Hepatocyte (in vitro differentiated cells): ENCODE data around the gene ENOX1. TPM values are rescaled to one million over a fixed set of nuclear protein-coding genes. Genes with fewer than 3 reads are reported as not detected.

Source experiments
- DNase-seq: peaks from one replicate; pipeline ENCODE4 v3.0.0-alpha.2; 2016; ENCODE audit warnings: low spot score
- H2AFZ ChIP-seq: fragments of 200-600 bp; sonication (generic); 2 replicates; pipeline ENCODE4 v1.6.0; 2016; ENCODE audit warnings: antibody characterized with exemption, mild to moderate bottlenecking
- H3K27ac ChIP-seq: fragments of 200-600 bp; sonication (generic); 2 replicates; pipeline ENCODE4 v1.5.1; 2016; ENCODE audit warnings: mild to moderate bottlenecking
- H3K27me3 ChIP-seq: fragments of 200-600 bp; sonication (generic); 2 replicates; pipeline ENCODE4 v1.6.1; 2016
- H3K36me3 ChIP-seq: fragments of 200-600 bp; sonication (generic); replicated peaks from 2 replicates; pipeline ENCODE4 v1.5.1; 2016; ENCODE audit warnings: low read depth; ENCODE audit not compliant: insufficient read depth
- H3K4me1 ChIP-seq: fragments of 200-600 bp; sonication (generic); 2 replicates; pipeline ENCODE4 v1.5.1; 2016; ENCODE audit warnings: mild to moderate bottlenecking, moderate library complexity; ENCODE audit not compliant: insufficient read depth
- H3K4me2 ChIP-seq: fragments of 200-600 bp; sonication (generic); 2 replicates; pipeline ENCODE4 v1.6.0; 2016
- H3K4me3 ChIP-seq: fragments of 200-600 bp; sonication (generic); 2 replicates; pipeline ENCODE4 v1.5.1; 2016; ENCODE audit warnings: mild to moderate bottlenecking
- H3K79me2 ChIP-seq: fragments of 200-600 bp; sonication (generic); 2 replicates; pipeline ENCODE4 v1.6.0; 2017; ENCODE audit warnings: mild to moderate bottlenecking
- H3K9me2 ChIP-seq: fragments of 200-600 bp; sonication (generic); replicated peaks from 2 replicates; pipeline ENCODE4 v1.6.0; 2017; ENCODE audit warnings: mild to moderate bottlenecking; ENCODE audit not compliant: insufficient read depth
- H3K9me3 ChIP-seq: fragments of 200-600 bp; sonication (generic); 2 replicates; pipeline ENCODE4 v1.5.1; 2016; ENCODE audit warnings: low read depth, mild to moderate bottlenecking
- H4K20me1 ChIP-seq: fragments of 200-600 bp; sonication (generic); 2 replicates; pipeline ENCODE4 v1.6.0; 2016; ENCODE audit warnings: mild to moderate bottlenecking; ENCODE audit not compliant: insufficient read depth, poor library complexity, severe bottlenecking
- EZH2 ChIP-seq: fragments of 200-600 bp; sonication (generic); IDR thresholded peaks from 2 replicates; pipeline ENCODE4 v1.6.1; 2016; ENCODE audit warnings: antibody characterized with exemption, mild to moderate bottlenecking, borderline replicate concordance
- EZH2phosphoT487 ChIP-seq: fragments of 200-600 bp; sonication (generic); IDR thresholded peaks from one replicate; pipeline ENCODE4 v1.6.1; 2018; ENCODE audit warnings: antibody characterized with exemption, mild to moderate bottlenecking, low read depth, moderate library complexity; ENCODE audit not compliant: unreplicated experiment, severe bottlenecking
- WGBS: methylation state at CpG from one replicate; pipeline ENCODE4 v1.1.6; 2016; ENCODE audit warnings: low lambda C conversion rate; ENCODE audit errors: missing lambda C conversion rate; 5-methylcytosine and 5-hydroxymethylcytosine counted together
- polyA plus RNA-seq: library from polyadenylated mRNA; unstranded; fragments of >200 nt; fragmentation: Nextera tagmentation; extraction: Ambion mirVana; gene quantifications from 2 replicates; pipeline ENCODE4 v1.2.1, GENCODE V29; 2016
- total RNA-seq: library from RNA; depleted of rRNA; stranded (reverse); fragments of >200 nt; gene quantifications from 2 replicates; pipeline ENCODE4 v1.2.3, GENCODE V29; 2014
- TF ChIP-seq, protein P1 (sequence below): fragments of 200-600 bp; sonication (generic); IDR thresholded peaks from 2 replicates; pipeline ENCODE4 v1.5.1; 2016; ENCODE audit warnings: antibody characterized with exemption, mild to moderate bottlenecking; ENCODE audit not compliant: poor library complexity

Gene ENOX1
- total and polyA plus RNA-seq, 2 experiments from 2014 or later = 2.4 to 4.0 TPM

DNA sequence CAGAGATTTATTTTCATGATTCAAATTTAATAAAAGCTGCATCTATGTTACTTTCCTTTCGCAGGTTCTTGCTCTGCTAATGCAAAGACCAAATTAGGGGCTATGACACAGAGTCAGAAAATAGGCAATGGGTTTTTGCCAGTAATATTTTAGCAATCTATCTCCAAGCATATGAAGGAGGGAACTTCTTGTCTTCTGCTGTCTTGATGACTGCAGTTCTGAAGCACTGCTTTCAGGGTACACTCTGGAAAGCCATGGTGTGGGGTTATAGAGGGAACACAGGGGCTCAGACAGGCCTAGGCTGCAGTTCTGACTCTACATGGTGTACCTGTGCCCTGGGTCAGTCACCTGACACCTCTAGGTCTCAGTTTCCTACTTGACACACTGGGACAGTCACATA, 500.0 kb downstream of the ENOX1 start:
- TF ChIP-seq, protein P1, sequence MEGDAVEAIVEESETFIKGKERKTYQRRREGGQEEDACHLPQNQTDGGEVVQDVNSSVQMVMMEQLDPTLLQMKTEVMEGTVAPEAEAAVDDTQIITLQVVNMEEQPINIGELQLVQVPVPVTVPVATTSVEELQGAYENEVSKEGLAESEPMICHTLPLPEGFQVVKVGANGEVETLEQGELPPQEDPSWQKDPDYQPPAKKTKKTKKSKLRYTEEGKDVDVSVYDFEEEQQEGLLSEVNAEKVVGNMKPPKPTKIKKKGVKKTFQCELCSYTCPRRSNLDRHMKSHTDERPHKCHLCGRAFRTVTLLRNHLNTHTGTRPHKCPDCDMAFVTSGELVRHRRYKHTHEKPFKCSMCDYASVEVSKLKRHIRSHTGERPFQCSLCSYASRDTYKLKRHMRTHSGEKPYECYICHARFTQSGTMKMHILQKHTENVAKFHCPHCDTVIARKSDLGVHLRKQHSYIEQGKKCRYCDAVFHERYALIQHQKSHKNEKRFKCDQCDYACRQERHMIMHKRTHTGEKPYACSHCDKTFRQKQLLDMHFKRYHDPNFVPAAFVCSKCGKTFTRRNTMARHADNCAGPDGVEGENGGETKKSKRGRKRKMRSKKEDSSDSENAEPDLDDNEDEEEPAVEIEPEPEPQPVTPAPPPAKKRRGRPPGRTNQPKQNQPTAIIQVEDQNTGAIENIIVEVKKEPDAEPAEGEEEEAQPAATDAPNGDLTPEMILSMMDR = no peak
- no peak for TF ChIP-seq EZH2
- TF ChIP-seq EZH2phosphoT487 = no peak
- Histone ChIP-seq H3K4me2 (no peak overlapping the region), H3K9me3 (no peaks in the 10 kb centered on the region), H3K9me2 (no peaks in the 10 kb centered on the region), H3K4me3 (no peak overlapping the region), H3K4me1 (no peaks in the 10 kb centered on the region), H2AFZ (no peak overlapping the region), H3K27ac (no peak overlapping the region), H4K20me1 (no peaks in the 10 kb centered on the region), H3K27me3 (no peaks in the 10 kb centered on the region), H3K36me3 (no peaks in the 10 kb centered on the region), H3K79me2 (no peaks in the 10 kb centered on the region)
- no peak for DNase-seq
- WGBS = 100% methylated on average over 1 of the region's 1 CpG

DNA sequence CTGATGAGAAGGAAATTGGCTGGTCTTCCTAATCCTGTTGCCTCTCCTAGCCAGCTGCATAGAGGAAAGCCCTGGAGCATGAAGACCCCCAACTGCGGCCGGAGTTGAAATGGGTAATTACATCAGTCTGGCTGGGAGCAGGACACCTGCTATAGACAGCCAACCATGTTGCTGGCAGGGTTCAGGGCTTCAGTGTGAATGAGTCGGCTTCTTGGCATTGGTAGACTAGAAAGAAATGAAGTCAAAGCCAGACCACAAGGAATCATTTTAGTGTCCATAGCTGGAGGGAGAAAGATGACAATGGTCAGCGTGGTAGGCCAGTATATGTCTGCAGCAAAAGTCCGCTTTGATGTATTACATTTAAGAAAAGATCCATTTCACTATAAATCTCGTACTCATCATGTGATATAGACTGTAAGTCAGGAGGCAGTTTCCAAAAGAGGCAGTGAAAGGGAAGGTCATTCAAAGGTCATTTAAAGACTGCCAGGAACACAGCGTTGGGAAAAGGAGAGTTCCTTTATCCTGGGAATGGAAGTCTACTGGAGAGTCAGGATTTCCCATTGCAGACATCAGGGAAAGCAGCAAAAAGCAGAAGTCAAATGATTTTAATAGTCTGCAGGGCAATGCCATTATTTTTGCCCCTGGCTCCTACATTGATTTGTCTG, 500.7 kb downstream of the ENOX1 start:
- no peaks in the 10 kb centered on the region for H3K27me3 ChIP-seq
- H3K27ac ChIP-seq = no peak overlapping the region
- 72% methylated on average over 7 of the region's 7 CpGs for WGBS
- no peaks in the 10 kb centered on the region for H4K20me1 ChIP-seq
- no peak overlapping the region for H3K4me3 ChIP-seq
- H3K4me2 ChIP-seq = no peak overlapping the region
- H3K79me2 ChIP-seq = no peaks in the 10 kb centered on the region
- no peak for DNase-seq
- no peaks in the 10 kb centered on the region for H3K9me2 ChIP-seq
- no peaks in the 10 kb centered on the region for H3K36me3 ChIP-seq
- no peak for TF ChIP-seq EZH2phosphoT487
- no peak for TF ChIP-seq EZH2
- TF ChIP-seq, protein P1 = no peak
- no peaks in the 10 kb centered on the region for H3K4me1 ChIP-seq
- no peaks in the 10 kb centered on the region for H3K9me3 ChIP-seq
- no peak overlapping the region for H2AFZ ChIP-seq

DNA sequence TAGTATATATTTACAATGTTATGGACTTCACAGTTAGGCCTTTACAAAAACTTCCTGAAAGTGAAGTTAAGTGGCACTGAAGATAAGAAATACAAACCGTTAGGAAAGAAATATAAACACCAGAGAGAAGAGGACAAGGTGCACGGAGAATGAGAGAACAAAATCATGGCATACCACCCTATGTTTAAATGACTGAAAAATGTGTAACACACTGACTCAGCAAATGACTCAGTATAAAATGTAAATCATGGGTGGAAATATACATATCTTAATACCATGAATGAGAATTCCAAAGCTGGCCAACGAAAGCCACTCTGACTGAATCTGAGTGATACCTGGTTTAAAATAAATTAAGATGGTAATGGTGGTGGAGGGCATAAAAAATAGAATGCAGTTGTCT, 502.6 kb downstream of the ENOX1 start:
- Histone ChIP-seq H3K4me2 (no peak overlapping the region), H2AFZ (no peak overlapping the region), H3K4me3 (no peak overlapping the region), H3K4me1 (no peaks in the 10 kb centered on the region), H3K9me2 (no peaks in the 10 kb centered on the region), H3K27me3 (no peaks in the 10 kb centered on the region), H3K79me2 (no peaks in the 10 kb centered on the region), H3K9me3 (no peaks in the 10 kb centered on the region), H3K27ac (no peak overlapping the region), H4K20me1 (no peaks in the 10 kb centered on the region), H3K36me3 (no peaks in the 10 kb centered on the region)
- TF ChIP-seq EZH2phosphoT487 = no peak
- no peak for TF ChIP-seq EZH2
- TF ChIP-seq, protein P1 = no peak
- DNase-seq = no peak
- WGBS = 47% methylated on average over 3 of the region's 3 CpGs
